Endothelial cell of umbilical vein (primary cell): Measurements from ENCODE around the gene SPTY2D1.
"Not testable (repeated sequence)": the region's sequence is repeated elsewhere in the genome, so short reads cannot be mapped to it uniquely, and the experiment has no call there.

Experiments used
- CTCF ChIP-seq, 2 donors: IDR thresholded peaks; 1 replicate in 1 of 2; 2 replicates in 1 of 2; pipeline ENCODE4 v1.5.1; 2011; ENCODE audit warnings: low read length in 2 of 2, mild to moderate bottlenecking in 2 of 2, moderate library complexity in 2 of 2, control low read depth in 1 of 2, inconsistent platforms in 1 of 2, low read depth in 1 of 2; ENCODE audit not compliant: insufficient read depth in 1 of 2; ENCODE audit errors: extremely low read depth in 1 of 2
- POLR2A ChIP-seq: IDR thresholded peaks from 2 replicates; pipeline ENCODE4 v1.6.1; 2012; ENCODE audit warnings: low read depth, mild to moderate bottlenecking, control low read depth, low read length
- TF ChIP-seq, protein P1 (sequence below): IDR thresholded peaks from 2 replicates; pipeline ENCODE4 v1.6.1; 2011; ENCODE audit not compliant: insufficient read depth, insufficient read length

DNA sequence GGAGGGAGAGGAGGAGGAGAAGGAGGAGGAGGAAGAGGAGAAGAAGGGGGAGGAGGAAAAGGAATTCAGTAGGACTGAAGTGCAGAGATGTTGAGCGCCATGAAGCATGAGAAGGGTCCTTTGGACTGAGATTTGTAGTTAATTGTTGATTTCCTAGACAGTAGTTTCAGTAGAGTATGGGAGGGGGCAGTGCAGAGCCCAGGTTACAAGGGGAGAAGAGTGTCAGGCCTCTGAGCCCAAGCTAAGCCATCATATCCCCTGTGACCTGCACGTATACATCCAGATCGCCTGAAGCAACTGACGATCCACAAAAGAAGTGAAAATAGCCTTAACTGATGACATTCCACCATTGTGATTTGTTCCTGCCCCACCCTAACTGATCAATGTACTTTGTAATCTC lies 8.9 kb upstream of the SPTY2D1 start:
- TF ChIP-seq, protein P1, sequence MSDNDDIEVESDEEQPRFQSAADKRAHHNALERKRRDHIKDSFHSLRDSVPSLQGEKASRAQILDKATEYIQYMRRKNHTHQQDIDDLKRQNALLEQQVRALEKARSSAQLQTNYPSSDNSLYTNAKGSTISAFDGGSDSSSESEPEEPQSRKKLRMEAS, result not testable (repeated sequence)
- not testable (repeated sequence) for TF ChIP-seq CTCF (IDR thresholded peaks at IDR 0.05; ENCODE audit: extremely low read depth in 1 of 2, insufficient read depth in 1 of 2, low read depth in 1 of 2, low read length in 2 of 2); POLR2A
